Measurements from ENCODE around the gene NUP153. TPM values are rescaled to one million over a fixed set of nuclear protein-coding genes. Genes with fewer than 3 reads are reported as not detected.

NUP153 gene
- polyA plus RNA-seq, 1 donor = 27.8 TPM

DNA sequence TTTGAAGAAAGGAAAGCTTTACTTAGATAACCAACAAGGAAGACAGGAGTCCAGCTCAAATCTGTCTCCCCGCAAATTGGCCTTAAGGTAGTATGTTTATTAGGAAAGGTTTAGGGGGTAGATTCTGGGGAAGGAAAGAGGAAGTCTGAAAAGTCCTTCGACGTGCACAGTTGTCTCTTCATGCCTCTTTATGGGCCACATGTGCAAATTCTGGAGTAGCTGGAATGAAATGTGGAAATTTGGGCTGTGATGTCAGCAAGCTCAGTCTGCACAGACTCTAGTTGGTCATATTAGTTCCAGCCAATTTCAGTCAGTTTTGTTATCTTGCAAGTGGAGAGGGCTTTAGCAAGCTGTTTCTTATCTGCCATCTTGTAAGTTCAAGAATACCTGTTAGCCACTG, 50.1 kb downstream of the NUP153 start:
- DNase-seq = no peak

DNA sequence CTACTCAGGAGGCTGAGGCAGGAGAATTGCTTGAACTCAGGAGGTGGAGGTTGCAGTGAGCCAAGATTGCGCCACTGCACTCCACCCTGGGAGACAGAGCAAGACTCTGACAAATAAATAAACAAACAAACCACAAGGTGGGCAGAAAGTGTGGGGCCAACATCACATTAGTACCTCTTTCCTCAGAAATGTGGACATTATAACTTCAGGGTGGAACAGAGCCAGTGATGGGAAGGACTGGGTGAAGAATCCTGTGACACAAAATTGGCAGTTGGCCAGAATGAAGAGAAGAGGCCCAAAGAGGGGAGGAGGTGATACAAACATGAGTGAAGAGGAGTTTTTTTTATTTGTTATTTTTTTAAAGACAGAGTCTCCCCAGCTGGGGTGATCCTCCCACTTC, 50.6 kb downstream of the NUP153 start:
- no peak for DNase-seq

DNA sequence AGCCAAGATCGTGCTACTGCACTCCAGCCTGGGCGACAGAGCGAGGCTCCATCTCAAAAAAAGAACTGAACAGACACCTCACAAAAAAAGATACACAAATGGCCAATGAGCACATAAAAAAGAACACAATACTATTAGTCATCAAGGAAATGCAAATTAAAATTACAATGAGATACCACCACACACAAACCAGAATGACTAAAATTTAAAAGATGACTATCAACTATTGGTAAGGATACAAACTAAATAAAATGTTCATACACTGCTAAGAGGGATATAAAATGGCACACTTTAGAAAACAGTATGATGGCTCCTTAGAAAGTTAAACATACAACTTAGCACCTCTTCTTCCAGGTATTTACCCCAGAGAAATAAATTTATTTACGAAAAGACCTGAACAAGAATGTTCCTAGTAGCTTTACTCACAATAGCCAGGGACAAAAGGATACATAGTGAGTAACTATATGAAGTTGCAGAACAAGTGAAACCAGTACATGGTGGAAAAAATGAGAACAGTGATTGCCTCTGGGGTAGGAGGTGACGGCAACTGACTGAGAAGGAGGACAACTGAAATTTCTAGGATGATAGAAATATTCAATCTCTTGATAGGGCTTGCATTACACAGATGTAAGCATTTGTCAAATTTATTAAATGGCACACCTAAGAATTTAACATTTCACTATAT, 53.4 kb downstream of the NUP153 start:
- no peak for DNase-seq

DNA sequence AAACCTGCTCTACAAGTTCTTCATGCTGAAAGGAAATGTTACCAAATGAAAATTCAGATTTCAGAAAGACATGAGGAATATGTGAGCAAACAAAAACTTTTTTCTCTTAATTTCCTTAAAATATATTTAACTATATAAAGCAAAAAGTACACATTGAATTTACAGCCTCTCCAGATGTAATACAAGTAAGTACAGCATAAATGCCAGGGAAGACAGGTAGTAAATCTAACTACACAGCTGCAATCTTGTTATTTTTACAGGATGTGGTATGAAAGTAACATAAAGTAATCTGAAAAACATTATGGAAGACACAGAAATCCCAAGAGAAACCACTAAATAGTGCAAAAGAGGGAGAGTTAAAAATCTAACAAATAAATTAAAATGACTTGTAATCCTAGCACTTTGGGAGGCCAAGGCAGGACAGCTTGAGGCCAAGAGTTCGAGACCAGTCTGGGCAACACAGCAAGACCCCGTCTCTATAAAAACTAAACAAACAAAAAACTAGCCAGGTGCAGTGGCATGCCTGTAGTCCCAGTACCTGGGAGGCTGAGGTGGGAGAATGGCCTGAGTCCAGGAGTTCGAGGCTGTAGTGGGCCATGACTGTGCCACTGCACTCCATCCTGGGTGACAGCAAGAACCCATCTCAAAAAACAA, 55.9 kb downstream of the NUP153 start:
- DNase-seq = no peak

DNA sequence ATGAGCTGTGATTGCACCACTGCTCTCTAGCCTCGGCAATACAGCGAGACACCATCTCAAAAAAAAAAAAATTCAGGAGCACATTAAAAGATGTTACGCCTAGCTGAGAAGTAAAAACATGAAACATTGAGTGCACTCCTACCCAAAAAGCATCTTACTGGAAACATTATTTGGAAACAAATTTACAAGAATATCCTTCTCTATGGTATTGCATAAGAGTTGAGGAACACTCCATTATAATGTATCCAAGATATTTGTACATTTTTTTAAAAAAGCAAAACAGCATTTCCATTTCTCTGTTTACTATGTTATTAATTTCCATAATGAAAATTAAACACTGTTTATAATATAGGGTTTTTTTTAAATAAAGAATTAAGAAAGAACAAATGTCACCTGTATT, 58.0 kb downstream of the NUP153 start:
- DNase-seq = no peak

DNA sequence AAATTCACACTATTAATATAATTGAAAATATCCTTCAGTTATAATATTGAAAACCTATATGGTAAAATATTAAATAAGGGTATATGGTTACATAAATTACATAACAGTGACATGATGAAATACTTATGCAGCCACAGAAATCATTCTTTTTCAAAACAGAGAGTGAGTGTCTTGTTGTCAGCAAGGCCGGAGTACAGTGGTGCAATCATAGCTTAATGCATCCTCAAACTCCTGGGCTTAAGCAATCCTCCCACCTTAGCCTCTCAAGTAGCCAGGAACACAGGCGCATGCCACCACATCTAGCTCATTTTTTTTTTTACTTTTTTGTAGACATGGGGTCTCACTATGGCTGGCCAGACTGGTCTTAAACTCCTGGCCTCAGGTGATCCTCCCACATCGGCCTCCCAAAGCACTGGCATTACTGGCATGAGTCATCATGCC, 66.2 kb downstream of the NUP153 start:
- no peak for DNase-seq

DNA sequence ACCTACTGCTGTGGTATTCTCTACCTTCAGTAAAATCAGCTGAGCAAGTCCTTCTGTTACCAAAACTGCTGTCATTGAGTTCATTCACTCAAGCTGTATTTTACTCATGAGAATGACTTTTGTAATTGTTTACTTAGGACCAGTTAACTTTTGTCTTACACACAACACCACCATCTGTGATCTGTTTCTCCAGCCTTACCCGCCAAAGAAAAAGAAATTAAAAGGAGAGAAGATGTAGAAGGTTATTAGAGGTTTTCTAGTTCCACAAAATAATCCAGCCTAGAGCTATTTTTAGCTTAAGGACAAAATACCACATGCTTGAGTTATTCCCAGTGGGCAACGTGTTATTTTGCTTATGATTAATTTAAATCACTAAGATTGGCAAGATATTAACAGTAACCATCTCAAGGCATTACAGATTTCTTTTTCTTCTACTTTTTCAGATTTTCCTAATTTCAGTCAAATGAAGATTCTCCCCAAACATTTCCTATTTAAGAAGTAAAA, 68.5 kb downstream of the NUP153 start:
- DNase-seq = no peak

DNA sequence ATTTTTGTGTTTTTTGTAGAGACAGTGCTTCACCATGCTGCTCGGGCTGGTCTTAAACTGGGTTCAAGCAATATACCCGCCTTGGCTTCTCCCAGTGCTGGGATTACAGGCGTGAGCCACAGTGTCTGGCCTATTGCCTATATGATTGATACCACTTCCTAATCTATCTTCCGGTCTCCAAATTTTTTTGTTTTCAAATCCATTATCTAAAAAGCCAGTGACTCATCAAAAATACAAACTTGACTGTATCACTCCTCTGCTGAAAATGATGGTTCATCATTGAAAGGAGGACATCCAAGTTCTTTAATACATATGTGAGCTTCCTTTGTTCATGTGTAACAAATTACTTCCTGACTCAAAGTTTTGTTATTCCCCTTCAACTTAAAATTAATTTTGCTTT, 71.2 kb downstream of the NUP153 start:
- DNase-seq = no peak

DNA sequence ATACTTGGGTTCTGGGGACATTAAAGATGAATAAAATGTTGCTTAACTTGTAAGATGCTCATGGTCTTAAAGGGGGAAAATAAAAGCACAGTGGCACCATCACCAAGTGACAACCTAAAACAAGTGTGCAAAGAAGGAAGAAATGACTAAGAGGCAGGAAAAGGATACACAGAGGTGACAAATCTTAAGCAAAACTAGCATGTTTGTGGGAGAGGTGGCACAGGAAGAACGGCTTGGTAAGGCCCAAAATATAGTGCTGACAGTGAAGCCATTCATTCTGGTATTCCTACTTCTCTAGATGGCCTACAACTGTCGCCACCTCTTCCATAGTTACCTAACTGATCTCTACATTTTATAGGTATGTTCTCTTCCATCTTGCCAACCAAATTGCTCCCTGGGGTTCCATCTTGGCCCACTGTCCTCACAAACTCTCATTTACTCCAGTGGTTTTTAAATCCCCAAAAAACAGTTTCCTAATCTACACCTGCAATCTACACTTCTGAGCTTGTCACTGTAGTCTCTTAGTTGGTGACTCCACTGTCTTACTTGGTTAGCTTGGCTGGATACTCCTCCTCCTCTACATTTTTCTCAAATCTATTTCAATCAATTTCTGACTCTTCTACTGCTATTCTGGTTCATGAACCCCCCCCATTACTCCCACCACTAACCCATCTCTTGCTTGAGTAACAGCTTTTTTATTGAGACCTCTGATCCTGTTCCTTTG, 73.1 kb downstream of the NUP153 start:
- no peak for DNase-seq

DNA sequence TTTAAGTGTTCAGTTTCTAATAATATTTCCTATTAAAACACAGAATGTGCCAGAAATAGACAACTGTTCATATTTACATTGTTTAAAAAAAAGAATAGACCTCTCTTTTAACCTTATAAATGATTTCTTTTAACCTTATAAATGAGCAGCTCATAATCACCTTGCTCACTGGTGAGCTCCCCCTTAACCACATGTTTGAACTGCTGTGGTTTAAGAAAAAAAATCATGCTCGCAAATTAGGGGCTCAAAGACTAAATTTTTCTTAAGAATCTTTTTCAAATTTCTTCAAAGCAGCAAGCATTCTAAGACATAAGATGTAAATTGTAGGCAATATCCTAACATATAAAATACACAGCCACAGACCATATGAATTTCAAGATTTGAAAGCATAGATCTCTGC, 73.8 kb downstream of the NUP153 start:
- DNase-seq = no peak

DNA sequence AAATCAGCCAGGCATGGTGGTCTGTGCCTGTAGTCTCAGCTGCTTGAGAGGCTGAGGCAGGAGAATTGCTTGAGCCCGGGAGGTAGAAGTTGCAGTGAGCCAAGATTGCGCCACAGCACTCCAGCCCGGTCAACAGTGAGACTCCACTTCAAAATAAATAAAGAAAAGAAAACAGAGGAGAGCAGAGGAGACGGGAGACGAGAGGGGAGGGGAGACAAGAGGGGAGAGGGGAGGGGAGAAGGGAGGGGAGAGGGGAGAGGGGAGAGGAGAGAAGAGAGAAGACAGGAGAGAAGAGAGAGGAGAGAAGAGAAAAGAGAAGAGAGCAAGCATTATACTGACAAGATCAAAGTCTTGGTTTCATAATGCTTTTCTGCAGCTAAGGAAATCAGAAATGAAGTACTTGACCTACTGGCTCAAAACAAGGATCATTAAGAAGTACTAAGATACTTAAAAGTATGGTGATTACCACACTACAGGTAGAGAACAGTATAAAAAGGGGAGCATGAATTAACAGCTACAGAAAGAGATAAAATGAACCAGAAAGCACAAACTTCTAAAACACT, 76.1 kb downstream of the NUP153 start:
- DNase-seq = no peak

DNA sequence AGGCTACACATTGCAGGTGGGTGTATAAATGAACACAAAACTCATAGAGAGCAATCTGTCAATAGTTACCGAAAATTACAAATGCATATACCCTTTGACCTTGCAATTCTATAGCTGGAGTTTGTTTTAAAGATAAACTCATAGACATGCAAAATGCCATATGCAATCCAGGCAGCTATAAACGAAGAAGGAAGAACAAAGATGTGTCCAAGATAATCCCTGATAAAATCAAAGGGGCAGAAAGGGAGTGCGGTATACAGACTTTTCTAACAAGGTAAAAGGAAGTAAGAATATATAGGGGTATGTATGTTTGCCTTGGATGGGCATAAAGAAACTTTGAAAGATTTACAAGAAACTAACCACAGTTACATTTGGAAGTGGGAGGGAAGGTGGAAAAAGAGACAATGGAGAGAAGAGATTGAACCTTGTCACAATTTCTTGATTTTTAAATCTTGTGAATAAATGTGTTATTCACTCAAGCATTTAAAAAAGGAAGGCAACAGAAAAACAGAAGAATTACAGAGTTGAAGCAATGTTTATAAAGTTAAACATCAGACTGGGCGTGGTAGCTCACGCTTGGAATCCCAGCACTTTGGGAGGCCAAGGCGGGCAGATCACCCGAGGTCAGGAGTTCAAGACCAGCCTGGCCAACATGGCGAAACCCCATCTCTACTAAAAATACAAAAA, 76.8 kb downstream of the NUP153 start:
- no peak for DNase-seq

DNA sequence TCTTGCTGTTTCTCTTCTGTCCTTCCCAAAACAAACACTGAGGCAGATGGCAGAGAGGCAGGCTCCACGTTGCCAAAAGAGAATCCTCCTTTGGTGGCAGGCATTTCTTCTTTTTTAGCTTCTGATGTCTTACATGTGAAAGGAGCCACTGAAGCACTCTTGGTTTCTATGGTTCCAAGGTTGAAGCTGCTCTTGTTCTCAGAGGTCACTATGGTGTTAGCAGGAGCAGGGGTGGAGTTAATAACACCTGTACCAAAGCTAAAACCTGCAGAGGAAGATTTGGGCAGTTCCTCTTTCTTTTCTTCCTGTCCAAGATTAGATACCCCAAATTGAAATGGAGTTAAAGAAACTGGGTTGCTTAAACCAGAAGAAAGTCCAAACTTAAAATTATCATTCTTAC, 77.9 kb downstream of the NUP153 start:
- no peak for DNase-seq

DNA sequence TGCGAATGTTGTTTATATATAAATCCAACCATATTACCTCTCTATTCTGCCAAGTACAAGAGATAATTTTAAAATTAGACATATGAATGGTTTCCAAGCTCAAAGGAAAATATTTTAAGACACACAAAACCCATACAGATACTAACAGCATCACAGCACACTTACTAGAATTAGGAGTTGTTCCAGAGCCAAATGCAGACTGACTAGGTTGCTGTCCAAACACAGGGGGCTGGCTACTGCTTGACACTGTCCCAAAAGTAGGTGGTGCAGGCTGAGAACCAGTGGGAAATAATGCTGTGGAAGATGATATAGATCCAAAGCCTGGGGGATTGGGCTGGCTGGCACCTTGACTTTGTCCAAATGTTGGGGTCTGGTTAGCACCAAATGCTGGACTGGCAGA, 82.3 kb downstream of the NUP153 start:
- DNase-seq = no peak

DNA sequence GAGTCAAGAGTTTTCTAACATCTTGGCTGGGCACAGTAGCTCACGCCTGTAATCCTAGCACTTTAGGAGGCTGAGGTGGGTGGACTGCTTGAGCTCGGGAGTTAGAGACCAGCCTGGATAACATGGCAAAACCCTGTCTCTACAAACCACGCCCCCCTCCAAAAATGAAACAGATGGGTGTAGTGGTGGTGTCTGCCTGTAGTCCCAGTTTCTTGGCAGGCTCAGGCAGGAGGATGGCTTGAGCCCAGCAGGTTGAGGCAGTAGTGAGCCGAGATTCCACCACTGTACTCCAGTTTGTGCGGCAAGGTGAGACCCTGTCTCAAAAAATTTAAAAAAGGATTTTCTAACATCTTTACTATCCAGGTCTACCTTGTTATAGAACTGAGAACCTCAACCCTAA, 84.6 kb downstream of the NUP153 start:
- no peak for DNase-seq

DNA sequence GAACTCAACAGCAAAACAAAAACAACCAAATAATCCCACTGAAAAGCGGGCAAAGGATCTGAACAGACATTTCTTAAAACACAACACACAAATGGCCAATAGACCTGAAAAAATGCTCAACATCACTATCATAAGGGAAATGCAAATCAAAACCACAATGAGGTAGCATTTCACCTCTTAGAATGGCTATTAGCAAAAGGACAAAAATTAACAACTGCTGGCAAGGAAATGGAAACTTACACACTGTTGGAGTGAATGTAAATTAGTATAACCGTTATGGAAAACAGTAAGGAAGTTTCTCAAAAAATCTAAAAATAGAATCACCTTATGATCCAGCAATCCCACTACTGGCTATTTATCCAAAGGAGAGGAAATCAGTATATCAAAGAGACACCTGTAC, 85.7 kb downstream of the NUP153 start:
- DNase-seq = no peak

DNA sequence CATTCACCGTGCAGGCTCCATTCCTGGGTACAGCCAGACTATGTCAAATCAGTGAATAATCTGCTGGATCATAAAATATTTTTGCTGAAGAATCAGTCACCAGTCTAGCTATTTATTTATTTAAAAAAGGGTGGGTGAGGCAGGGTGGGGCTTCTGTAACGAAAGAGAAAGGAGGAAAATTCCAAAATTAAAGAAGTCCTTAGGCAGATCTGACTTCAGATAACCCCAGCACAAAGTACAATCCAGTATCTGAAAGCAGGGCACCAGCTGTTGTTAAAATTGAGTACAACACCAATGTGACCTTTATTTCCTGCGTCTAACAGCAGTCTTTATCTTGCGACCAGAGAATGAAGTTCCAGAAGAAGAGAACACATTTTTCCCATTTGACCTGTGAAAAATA, 90.9 kb downstream of the NUP153 start:
- no peak for DNase-seq

DNA sequence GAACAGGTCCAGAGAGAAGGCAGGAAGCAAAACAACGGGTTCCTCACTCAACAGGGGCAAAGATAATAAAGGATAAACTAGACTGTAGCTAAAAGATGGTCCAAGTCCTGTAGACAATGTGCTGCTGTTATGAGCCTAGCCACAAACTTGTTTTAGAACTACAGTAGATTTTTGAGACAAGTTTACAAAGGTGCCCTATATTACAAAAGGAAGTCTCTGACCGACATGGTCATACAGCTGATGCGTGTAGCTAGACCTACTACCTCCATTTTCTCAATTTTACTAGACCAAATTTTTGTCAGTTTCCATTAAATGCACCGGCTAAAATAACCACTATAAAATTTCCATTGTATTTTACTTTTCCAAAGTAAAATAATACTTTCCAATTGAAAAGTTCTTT, 94.7 kb downstream of the NUP153 start:
- no peak for DNase-seq

DNA sequence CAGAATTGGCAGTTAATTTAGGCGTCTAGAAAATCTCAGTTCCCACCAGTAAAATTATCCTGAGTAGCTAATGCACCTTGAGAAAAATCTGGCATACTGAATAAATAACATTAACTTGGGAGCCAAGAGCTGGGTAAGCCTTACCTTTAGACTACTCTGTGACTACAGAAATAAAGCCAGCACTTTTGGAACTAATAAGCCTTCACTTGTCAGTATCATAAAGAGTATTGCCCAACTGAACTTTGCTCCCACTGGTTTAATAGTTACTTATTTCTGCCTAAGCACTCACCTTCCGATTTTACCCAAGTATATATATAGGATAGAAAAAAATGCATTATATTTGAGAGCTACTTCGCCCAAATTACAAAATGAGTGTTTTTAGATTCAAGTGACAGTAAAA, 95.9 kb downstream of the NUP153 start:
- DNase-seq = no peak

DNA sequence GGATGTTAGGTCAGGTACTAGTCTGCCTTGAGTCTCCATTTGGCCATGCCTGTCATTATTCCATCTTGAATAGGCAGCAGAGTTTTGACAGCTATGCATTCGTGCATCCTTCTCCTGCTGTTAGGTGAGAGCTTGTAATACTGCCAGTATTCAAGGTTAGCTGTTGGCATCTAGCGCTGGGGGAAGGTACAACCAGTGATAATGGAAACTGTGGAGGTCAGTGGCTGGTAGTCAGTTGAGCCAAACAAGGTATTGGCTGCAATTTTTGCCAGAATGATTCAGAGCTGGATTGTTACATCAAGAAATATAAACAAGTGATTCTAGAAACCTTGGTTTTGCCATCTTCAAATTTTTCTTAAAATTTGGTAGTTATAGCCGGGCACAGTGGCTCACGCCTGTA, 100.1 kb downstream of the NUP153 start:
- DNase-seq = no peak

DNA sequence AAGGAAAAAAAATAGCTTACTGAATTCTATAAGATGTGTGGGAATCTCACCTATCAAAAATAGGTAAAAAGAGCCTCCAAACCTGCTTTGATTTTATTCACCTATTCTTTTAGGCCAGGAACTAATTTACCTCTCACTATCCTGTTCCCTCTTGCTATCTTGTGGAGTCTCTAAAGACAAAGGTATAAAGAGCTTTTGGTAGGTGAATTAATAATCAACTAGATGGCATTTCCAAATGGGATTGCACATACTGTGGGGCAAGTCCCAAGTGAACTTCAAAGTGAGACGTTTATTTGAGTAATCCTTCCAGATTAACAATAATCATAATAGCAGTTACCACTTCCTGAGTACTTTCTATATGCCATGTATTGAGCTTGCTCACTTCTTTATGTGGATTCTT, 103.8 kb downstream of the NUP153 start:
- DNase-seq = no peak

DNA sequence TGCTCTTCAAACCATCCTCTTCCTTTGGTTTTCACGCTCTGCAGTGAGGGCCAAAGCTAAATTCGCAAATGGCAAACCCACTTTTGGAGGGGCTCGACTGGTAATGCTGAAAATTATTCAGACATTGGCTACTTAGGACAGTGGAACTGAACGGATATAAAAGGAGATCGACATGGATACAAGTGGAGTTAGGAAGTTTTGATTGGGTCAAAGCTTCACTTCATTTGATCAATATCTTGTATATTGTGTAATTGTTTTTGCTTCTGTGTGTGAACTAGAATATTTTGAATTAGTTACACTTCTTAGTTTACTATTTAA, 105.4 kb downstream of the NUP153 start:
- no peak for DNase-seq
